HEK293 (cell line): ENCODE results near the gene ITGB4.
A peak's percentile ranks its signal among the peaks of the same experiment; 100 is the strongest.

Experiments used
- HOXA7 ChIP-seq: sonication (generic); formaldehyde crosslinking; IDR thresholded peaks from 2 replicates; pipeline ENCODE4 v1.8.1; 2022; ENCODE audit warnings: missing genetic modification reagents, borderline replicate concordance
- KLF16 ChIP-seq: fragments of 450-650 bp; formaldehyde crosslinking; IDR thresholded peaks from 2 replicates; pipeline ENCODE4 v1.5.1; 2017; ENCODE audit warnings: missing biosample characterization, missing genetic modification characterization
- KLF17 ChIP-seq: fragments of 450-650 bp; formaldehyde crosslinking; IDR thresholded peaks from 2 replicates; pipeline ENCODE4 v1.5.1; 2016; ENCODE audit warnings: missing biosample characterization, missing genetic modification characterization
- KLF7 ChIP-seq: fragments of 450-650 bp; formaldehyde crosslinking; IDR thresholded peaks from 2 replicates; pipeline ENCODE4 v1.5.1; 2016; ENCODE audit warnings: missing biosample characterization, missing genetic modification characterization, borderline replicate concordance
- MEIS1 ChIP-seq: sonication (generic); formaldehyde crosslinking; IDR thresholded peaks from 2 replicates; pipeline ENCODE4 v1.8.1; 2022; ENCODE audit warnings: missing genetic modification reagents, mild to moderate bottlenecking, borderline replicate concordance
- PBX3 ChIP-seq: sonication (generic); formaldehyde crosslinking; IDR thresholded peaks from 2 replicates; pipeline ENCODE4 v1.8.1; 2022; ENCODE audit warnings: mild to moderate bottlenecking, moderate library complexity, missing genetic modification reagents
- PRDM6 ChIP-seq: fragments of 450-650 bp; formaldehyde crosslinking; IDR thresholded peaks from 2 replicates; pipeline ENCODE4 v1.5.1; 2017; ENCODE audit warnings: missing biosample characterization, missing genetic modification characterization
- SP3 ChIP-seq: fragments of 450-650 bp; formaldehyde crosslinking; IDR thresholded peaks from 2 replicates; pipeline ENCODE4 v1.5.1; 2016; ENCODE audit warnings: missing biosample characterization, missing genetic modification characterization
- YY1 ChIP-seq: fragments of 450-650 bp; formaldehyde crosslinking; IDR thresholded peaks from 2 replicates; pipeline ENCODE4 v1.5.1; 2018; ENCODE audit warnings: missing biosample characterization, missing genetic modification characterization
- ZBTB10 ChIP-seq: fragments of 450-650 bp; formaldehyde crosslinking; IDR thresholded peaks from 2 replicates; pipeline ENCODE4 v1.5.1; 2016; ENCODE audit warnings: missing biosample characterization, missing genetic modification characterization
- ZIC2 ChIP-seq: fragments of 450-650 bp; formaldehyde crosslinking; IDR thresholded peaks from 2 replicates; pipeline ENCODE4 v1.5.1; 2016; ENCODE audit warnings: missing biosample characterization, missing genetic modification characterization
- ZNF10 ChIP-seq: fragments of 450-650 bp; formaldehyde crosslinking; IDR thresholded peaks from 2 replicates; pipeline ENCODE4 v1.5.1; 2017; ENCODE audit warnings: missing biosample characterization, missing genetic modification characterization
- ZNF211 ChIP-seq: fragments of 450-650 bp; formaldehyde crosslinking; IDR thresholded peaks from 2 replicates; pipeline ENCODE4 v1.5.1; 2016; ENCODE audit warnings: low read depth, missing biosample characterization, missing genetic modification characterization
- ZNF239 ChIP-seq: fragments of 450-650 bp; formaldehyde crosslinking; IDR thresholded peaks from 2 replicates; pipeline ENCODE4 v1.5.1; 2016; ENCODE audit warnings: missing biosample characterization, missing genetic modification characterization
- ZNF391 ChIP-seq: fragments of 450-650 bp; formaldehyde crosslinking; IDR thresholded peaks from 2 replicates; pipeline ENCODE4 v1.5.1; 2016; ENCODE audit warnings: low read depth, missing biosample characterization, missing genetic modification characterization, borderline replicate concordance
- ZNF449 ChIP-seq: fragments of 450-650 bp; formaldehyde crosslinking; IDR thresholded peaks from 2 replicates; pipeline ENCODE4 v1.5.1; 2017; ENCODE audit warnings: missing biosample characterization, mild to moderate bottlenecking, missing genetic modification characterization, moderate library complexity
- ZNF561 ChIP-seq: fragments of 450-650 bp; IDR thresholded peaks from 2 replicates; pipeline ENCODE4 v1.5.1; 2018; ENCODE audit warnings: missing biosample characterization, missing genetic modification characterization, borderline replicate concordance
- ZNF580 ChIP-seq: fragments of 450-650 bp; formaldehyde crosslinking; IDR thresholded peaks from 2 replicates; pipeline ENCODE4 v1.5.1; 2016; ENCODE audit warnings: missing biosample characterization, missing genetic modification characterization
- ZNF600 ChIP-seq: fragments of 450-650 bp; formaldehyde crosslinking; IDR thresholded peaks from 2 replicates; pipeline ENCODE4 v1.5.1; 2016; ENCODE audit warnings: missing biosample characterization, missing genetic modification characterization
- ZNF660 ChIP-seq: fragments of 450-650 bp; IDR thresholded peaks from 2 replicates; pipeline ENCODE4 v1.5.1; 2018; ENCODE audit warnings: missing biosample characterization, mild to moderate bottlenecking, missing genetic modification characterization
- ZNF692 ChIP-seq: fragments of 450-650 bp; formaldehyde crosslinking; IDR thresholded peaks from 2 replicates; pipeline ENCODE4 v1.5.1; 2016; ENCODE audit warnings: missing biosample characterization, missing genetic modification characterization
- ZNF707 ChIP-seq: fragments of 450-650 bp; formaldehyde crosslinking; IDR thresholded peaks from 2 replicates; pipeline ENCODE4 v1.5.1; 2016; ENCODE audit warnings: missing biosample characterization, missing genetic modification characterization
- ZSCAN18 ChIP-seq: fragments of 450-650 bp; formaldehyde crosslinking; IDR thresholded peaks from 2 replicates; pipeline ENCODE4 v1.5.1; 2016; ENCODE audit warnings: missing biosample characterization, missing genetic modification characterization
- ZSCAN5A ChIP-seq: fragments of 450-650 bp; formaldehyde crosslinking; IDR thresholded peaks from 2 replicates; pipeline ENCODE4 v1.5.1; 2016; ENCODE audit warnings: missing biosample characterization, missing genetic modification characterization
- ZXDB ChIP-seq: fragments of 450-650 bp; formaldehyde crosslinking; IDR thresholded peaks from 2 replicates; pipeline ENCODE4 v1.5.1; 2016; ENCODE audit warnings: missing biosample characterization, missing genetic modification characterization

The ITGB4 gene

GRCh38 chr17:75779250-75779986 is 58.2 kb downstream of the ITGB4 start (continued):
- peak; percentile 47; the same call in 1 of the 2 replicates for TF ChIP-seq ZNF692
- peak; percentile 85 for TF ChIP-seq ZIC2 (tag by site-specific recombination)
- TF ChIP-seq ZXDB: peak; percentile 41; the same call in 1 of the 2 replicates
- peak; percentile 83 for TF ChIP-seq ZNF561 (tag by site-specific recombination)
- TF ChIP-seq ZNF580 (tag by site-specific recombination): 0 out of 2 replicates have a peak, but pooled peaks have one; percentile 38
- 0 out of 2 replicates have a peak, but pooled peaks have one; percentile 68 for TF ChIP-seq ZNF449
- TF ChIP-seq KLF17: peak; percentile 97
- peak; percentile 47; the same call in 1 of the 2 replicates for TF ChIP-seq PBX3 (CRISPR knock-in tag)
- TF ChIP-seq ZNF391 (tag by site-specific recombination): peak; percentile 94
- no peak for TF ChIP-seq HOXA7 (CRISPR knock-in tag)
- TF ChIP-seq ZNF211 (tag by site-specific recombination): no peak
- TF ChIP-seq ZNF707 (tag by site-specific recombination): no peak
- TF ChIP-seq ZNF10: no peak
- TF ChIP-seq ZNF600: peak; percentile 88
- peak; percentile 37; the same call in 1 of the 2 replicates for TF ChIP-seq KLF7 (tag by site-specific recombination)
- peak; percentile 32; the same call in 1 of the 2 replicates for TF ChIP-seq ZBTB10
- TF ChIP-seq YY1 (tag by site-specific recombination): peak; percentile 62
- TF ChIP-seq ZSCAN18: peak; percentile 55; the same call in 1 of the 2 replicates
- TF ChIP-seq SP3 (tag by site-specific recombination): peak; percentile 77
- TF ChIP-seq PRDM6 (tag by site-specific recombination): no peak
- peak; percentile 78; the same call in 1 of the 2 replicates for TF ChIP-seq ZNF239 (tag by site-specific recombination)
- TF ChIP-seq MEIS1 (CRISPR knock-in tag): no peak
- peak; percentile 91 for TF ChIP-seq ZSCAN5A (tag by site-specific recombination)
- peak; percentile 77 for TF ChIP-seq KLF16 (tag by site-specific recombination)
- peak; percentile 96 for TF ChIP-seq ZNF660 (tag by site-specific recombination)
